Measurements from ENCODE around the gene TYMS. TPM values are rescaled to one million over a fixed set of nuclear protein-coding genes. Genes with fewer than 3 reads are reported as not detected.

TYMS gene
- total and polyA plus RNA-seq, 10 of the 15 experiments (the other 5 are each of a cell fraction or from before 2014, with no cell fraction given) = 34.8 to 524 (median 219) TPM

GRCh38 chr18:682833-683232, 25.4 kb downstream of the TYMS start:
- SMC1A ChIA-PET (ENCODE audit: uncharacterized antibody, unreplicated experiment) = interaction anchor here (0.7 kb wide), 1 partner anchor 667 kb away, joined by 3 read pairs; no protein-coding TSS in a partner anchor
- RAD21 ChIA-PET (ENCODE audit: unreplicated experiment) = interaction anchor here (1.1 kb wide), 1 partner anchor 57 kb away, joined by 4 read pairs; no protein-coding TSS in a partner anchor
- Histone ChIP-seq H3K9ac (ENCODE audit: control insufficient read depth, insufficient read depth, low read length) (no peak overlapping the region), H4K20me1 (ENCODE audit: control insufficient read depth, insufficient read depth) (no peaks in the 10 kb centered on the region; the same call in 1 of the 2 replicates), H3K9me3 (replicated peaks; ENCODE audit: control insufficient read depth, insufficient read depth, low read length) (no peaks in the 10 kb centered on the region), H2AFZ (ENCODE audit: control insufficient read depth, low read depth, low read length) (no peak overlapping the region), H3K4me3 (no peak overlapping the region), H3K27me3 (replicated peaks in 1 of 2; ENCODE audit: control insufficient read depth in 2 of 2, insufficient read depth in 2 of 2, low read length in 1 of 2) (no peaks in the 10 kb centered on the region), H3K4me1 (ENCODE audit: control insufficient read depth, insufficient read depth, low read length) (no peaks in the 10 kb centered on the region), H3K36me3 (ENCODE audit: control insufficient read depth in 2 of 2, insufficient read depth in 2 of 2, low read length in 1 of 2) (peaks cover 0 to 2% of the 10 kb centered on the region in 2 experiments; a peak in 1 of 4 replicates), H3K4me2 (ENCODE audit: control insufficient read depth, insufficient read depth) (no peak overlapping the region), H3K27ac (ENCODE audit: control insufficient read depth, insufficient read depth) (no peak overlapping the region), H3K79me2 (ENCODE audit: control insufficient read depth, insufficient read depth, low read length) (no peaks in the 10 kb centered on the region)
- ATAC-seq (no peak), FAIRE-seq (no peak), DNase-seq (ENCODE audit: low read depth, low spot score) (no peak)
- intact Hi-C loops (cut with micrococcal nuclease; ENCODE audit: unreplicated experiment) (no loop called here), in situ Hi-C loops (cut with MboI) (no loop called here)
- POLR2A ChIA-PET = interaction anchor here (0.5 kb wide), 1 partner anchor 21 kb away, joined by 7 read pairs; no protein-coding TSS in a partner anchor
- CTCF ChIA-PET = interaction anchor here (0.6 kb wide), 2 partner anchors 31 to 148 kb away, joined by 3 to 4 read pairs; no protein-coding TSS in a partner anchor
- no TSS peak for BruUV-seq (replicated peaks)
- TF ChIP-seq ZNF24 (IDR thresholded peaks at IDR 0.05) = no peak
- no peak for TF ChIP-seq BCL3 (IDR thresholded peaks at IDR 0.05; ENCODE audit: borderline replicate concordance, insufficient read depth, low read depth, low read length, poor library complexity, severe bottlenecking)
- TF ChIP-seq PML (IDR thresholded peaks at IDR 0.05; ENCODE audit: low read length) = no peak
- no peak for TF ChIP-seq PAX8 (IDR thresholded peaks at IDR 0.05)
- TF ChIP-seq BCLAF1 (IDR thresholded peaks at IDR 0.05) = no peak
- TF ChIP-seq BMI1 (IDR thresholded peaks at IDR 0.05; ENCODE audit: borderline replicate concordance) = no peak
- TF ChIP-seq CBFB (IDR thresholded peaks at IDR 0.05; ENCODE audit: low read depth) = no peak

Data from GM12878 (cell line).